ENCODE measurements around the gene PUM2. TPM values are rescaled to one million over a fixed set of nuclear protein-coding genes. Genes with fewer than 3 reads are reported as not detected.
"Not testable (repeated sequence)": the region's sequence is repeated elsewhere in the genome, so short reads cannot be mapped to it uniquely, and the experiment has no call there.

The PUM2 gene
- total RNA-seq, 2 experiments from 2014 or later = 88.4 to 96.8 TPM

DNA sequence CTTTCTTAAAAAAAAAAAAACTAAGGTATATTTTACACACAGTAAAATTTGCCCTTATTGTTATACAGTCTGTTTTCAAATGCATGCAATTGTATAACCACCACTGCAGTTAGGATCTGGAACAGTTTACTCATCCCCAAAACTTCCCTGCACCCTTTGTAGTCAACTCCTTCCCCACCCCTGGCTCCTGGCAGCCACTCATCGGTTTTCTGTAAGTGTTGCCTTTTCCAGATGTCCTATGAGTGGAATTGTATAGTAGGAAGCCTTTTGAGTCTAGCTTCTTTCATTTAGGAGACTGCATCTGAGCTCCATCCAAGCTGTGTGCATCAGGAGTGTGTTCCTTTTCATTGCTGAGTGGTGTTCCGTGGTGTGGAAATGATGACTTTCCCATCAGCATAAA lies 116.0 kb downstream of the PUM2 start:
- intact Hi-C loops (cut with micrococcal nuclease); H3K36me3 Mint-ChIP-seq (ENCODE audit: low read depth); H3K9me3 Mint-ChIP-seq; DNase-seq; H3K4me1 Mint-ChIP-seq (ENCODE audit: low read depth); H3K4me3 Mint-ChIP-seq; H3K27ac Mint-ChIP-seq: not testable (repeated sequence)
- H3K27me3 Mint-ChIP-seq (ENCODE audit: low read depth) = peaks cover 14% of the 10 kb centered on the region
- CTCF ChIA-PET = interaction anchor here (0.7 kb wide), 1 partner anchor 10 kb away, joined by 3 read pairs; no protein-coding TSS in a partner anchor

DNA sequence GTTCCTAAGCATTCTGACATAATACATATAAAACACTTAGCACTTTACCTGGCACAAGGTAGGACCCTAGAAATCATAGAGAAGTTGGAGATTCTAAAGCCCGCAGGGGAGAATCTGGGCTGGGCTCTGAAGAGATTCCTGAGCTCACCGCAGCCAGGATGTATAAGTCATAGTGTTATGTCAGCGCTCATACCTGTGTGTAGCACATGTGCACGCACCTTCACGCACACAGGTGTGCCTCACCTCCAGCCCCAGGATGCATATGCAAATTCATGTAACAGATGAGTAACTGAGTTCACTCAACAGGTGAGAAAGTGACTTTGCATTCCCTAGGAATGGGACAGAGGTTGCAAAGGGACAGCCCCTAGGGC lies 117.8 kb downstream of the PUM2 start:
- no peak overlapping the region for H3K27ac Mint-ChIP-seq
- DNase-seq = no peak
- intact Hi-C loops (cut with micrococcal nuclease) = no loop called here
- H3K9me3 Mint-ChIP-seq = no peaks in the 10 kb centered on the region
- no peaks in the 10 kb centered on the region for H3K4me1 Mint-ChIP-seq (ENCODE audit: low read depth)
- H3K36me3 Mint-ChIP-seq (ENCODE audit: low read depth) = no peaks in the 10 kb centered on the region
- no peak overlapping the region for H3K4me3 Mint-ChIP-seq
- CTCF ChIA-PET = no interaction called here
- peaks cover 18% of the 10 kb centered on the region for H3K27me3 Mint-ChIP-seq (ENCODE audit: low read depth)

DNA sequence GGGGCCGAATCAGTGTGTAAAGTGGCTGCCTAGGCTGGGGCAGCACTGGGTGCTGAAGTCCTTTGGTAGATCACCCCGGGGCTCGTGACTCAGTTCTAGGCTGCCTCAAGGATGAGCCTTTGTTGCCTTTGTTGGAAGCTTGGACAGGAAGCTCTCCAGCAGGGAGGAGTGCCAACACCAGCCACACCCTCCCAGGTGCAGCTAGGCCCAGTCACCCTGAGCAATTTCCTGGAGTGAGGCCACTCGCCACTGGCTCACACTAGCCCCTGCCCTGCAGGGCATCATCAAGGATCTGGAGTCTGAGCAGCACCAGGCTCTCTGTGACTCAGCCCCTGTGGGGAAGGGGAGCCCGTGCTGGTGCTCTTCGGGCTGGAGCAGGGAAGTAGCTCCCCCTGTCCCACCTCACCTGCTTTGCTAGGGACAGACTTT lies 119.0 kb downstream of the PUM2 start:
- Mint-ChIP-seq H3K9me3 (no peaks in the 10 kb centered on the region), H3K27ac (no peak overlapping the region), H3K27me3 (ENCODE audit: low read depth) (peaks cover 23% of the 10 kb centered on the region), H3K36me3 (ENCODE audit: low read depth) (no peaks in the 10 kb centered on the region), H3K4me3 (no peak overlapping the region), H3K4me1 (ENCODE audit: low read depth) (no peaks in the 10 kb centered on the region)
- no peak for DNase-seq
- CTCF ChIA-PET = no interaction called here
- intact Hi-C loops (cut with micrococcal nuclease) = no loop called here

DNA sequence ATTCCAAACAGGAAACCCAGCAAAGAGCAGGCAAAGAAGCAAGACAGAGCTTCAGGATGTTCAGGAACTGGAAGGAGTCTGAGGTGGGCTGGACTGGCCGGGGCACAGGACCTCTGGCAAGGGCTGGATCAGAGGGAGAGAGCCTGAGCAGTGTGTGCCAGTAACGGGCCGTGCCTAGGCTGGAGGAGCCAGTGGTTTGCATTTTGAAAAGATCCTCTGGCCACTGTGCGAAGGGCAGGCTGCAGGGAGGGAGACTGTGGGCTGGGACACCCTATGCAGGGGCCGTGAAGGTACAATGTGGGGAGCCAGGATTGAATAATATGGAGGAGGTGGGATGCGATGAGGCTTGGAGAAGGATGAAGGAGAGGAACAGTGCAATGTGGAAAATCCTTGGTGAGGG lies 119.5 kb downstream of the PUM2 start:
- CTCF ChIA-PET = no interaction called here
- H3K36me3 Mint-ChIP-seq (ENCODE audit: low read depth) = no peaks in the 10 kb centered on the region
- H3K4me3 Mint-ChIP-seq = no peak overlapping the region
- no peaks in the 10 kb centered on the region for H3K9me3 Mint-ChIP-seq
- H3K27ac Mint-ChIP-seq = no peak overlapping the region
- intact Hi-C loops (cut with micrococcal nuclease) = no loop called here
- H3K27me3 Mint-ChIP-seq (ENCODE audit: low read depth) = peaks cover 24% of the 10 kb centered on the region
- no peak for DNase-seq
- no peaks in the 10 kb centered on the region for H3K4me1 Mint-ChIP-seq (ENCODE audit: low read depth)

DNA sequence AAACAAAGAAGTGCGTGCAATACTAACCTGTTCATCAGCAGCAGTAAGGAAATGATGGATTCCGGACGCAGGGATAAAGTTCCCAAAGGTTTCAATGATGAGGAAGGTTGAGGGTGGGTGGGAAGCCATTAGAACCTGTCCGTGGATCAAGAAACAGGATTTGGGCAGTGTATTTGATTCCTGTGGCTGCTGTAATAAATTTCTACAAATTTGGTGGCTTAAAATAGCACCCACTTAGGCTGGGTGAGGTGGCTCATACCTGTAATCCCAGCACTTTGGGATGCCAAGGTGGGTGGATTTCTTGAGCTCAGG lies 120.6 kb downstream of the PUM2 start:
- no peaks in the 10 kb centered on the region for H3K9me3 Mint-ChIP-seq
- CTCF ChIA-PET = interaction anchor here (0.8 kb wide), 1 partner anchor 10 kb away, joined by 3 read pairs; no protein-coding TSS in a partner anchor
- peaks cover 6% of the 10 kb centered on the region for H3K4me1 Mint-ChIP-seq (ENCODE audit: low read depth)
- no peak overlapping the region for H3K4me3 Mint-ChIP-seq
- peaks cover 34% of the 10 kb centered on the region for H3K27me3 Mint-ChIP-seq (ENCODE audit: low read depth)
- intact Hi-C loops (cut with micrococcal nuclease) = no loop called here
- no peak for DNase-seq
- H3K36me3 Mint-ChIP-seq (ENCODE audit: low read depth) = no peaks in the 10 kb centered on the region
- H3K27ac Mint-ChIP-seq = no peak overlapping the region

DNA sequence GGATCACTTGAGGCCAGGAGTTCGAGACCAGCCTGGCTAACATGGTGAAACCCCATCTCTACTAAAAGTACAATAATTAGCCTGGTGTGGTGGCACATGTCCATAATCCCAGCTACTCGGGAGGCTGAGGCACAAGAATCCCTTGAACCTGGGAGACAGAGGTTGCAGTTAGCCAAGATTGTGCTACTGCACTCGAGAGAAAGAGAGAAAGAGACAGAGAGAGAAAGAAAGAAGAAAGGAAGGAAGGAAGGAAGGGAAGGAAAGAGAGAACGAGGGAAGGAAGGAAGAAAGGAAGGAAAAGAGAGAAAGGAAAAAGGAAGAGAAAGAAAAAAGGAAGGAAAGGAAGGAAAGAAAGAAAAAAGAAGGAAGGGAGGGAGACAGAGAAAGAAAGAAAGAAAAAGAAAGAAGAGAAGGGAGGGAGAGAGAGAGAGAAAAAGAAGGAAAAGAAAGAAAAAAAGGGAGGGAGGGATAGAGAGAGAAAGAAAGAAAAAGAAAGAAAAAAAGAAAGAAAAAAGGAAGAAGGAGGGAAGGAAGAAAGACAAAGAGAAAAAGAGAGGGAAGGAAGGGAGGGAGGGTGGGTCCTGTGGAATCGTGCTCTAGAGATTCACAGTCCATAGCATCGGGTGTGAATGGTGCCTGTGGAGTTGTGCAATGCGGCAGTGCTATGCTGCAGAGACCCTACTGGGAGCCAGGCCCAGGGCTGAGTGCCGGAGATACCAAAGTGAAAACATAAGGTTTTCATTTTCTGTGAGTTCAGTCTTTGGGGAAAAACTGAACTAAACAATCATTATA lies 121.1 kb downstream of the PUM2 start:
- CTCF ChIA-PET = no interaction called here
- H3K27ac Mint-ChIP-seq = no peak overlapping the region
- intact Hi-C loops (cut with micrococcal nuclease) = loop anchor here (10.0 kb wide), 1 partner anchor 215 kb away; the partner anchor contains the start of gene MATN3
- no peak for DNase-seq
- H3K4me3 Mint-ChIP-seq = no peak overlapping the region
- peaks cover 6% of the 10 kb centered on the region for H3K4me1 Mint-ChIP-seq (ENCODE audit: low read depth)
- H3K9me3 Mint-ChIP-seq = no peaks in the 10 kb centered on the region
- no peaks in the 10 kb centered on the region for H3K36me3 Mint-ChIP-seq (ENCODE audit: low read depth)
- peaks cover 34% of the 10 kb centered on the region for H3K27me3 Mint-ChIP-seq (ENCODE audit: low read depth)

DNA sequence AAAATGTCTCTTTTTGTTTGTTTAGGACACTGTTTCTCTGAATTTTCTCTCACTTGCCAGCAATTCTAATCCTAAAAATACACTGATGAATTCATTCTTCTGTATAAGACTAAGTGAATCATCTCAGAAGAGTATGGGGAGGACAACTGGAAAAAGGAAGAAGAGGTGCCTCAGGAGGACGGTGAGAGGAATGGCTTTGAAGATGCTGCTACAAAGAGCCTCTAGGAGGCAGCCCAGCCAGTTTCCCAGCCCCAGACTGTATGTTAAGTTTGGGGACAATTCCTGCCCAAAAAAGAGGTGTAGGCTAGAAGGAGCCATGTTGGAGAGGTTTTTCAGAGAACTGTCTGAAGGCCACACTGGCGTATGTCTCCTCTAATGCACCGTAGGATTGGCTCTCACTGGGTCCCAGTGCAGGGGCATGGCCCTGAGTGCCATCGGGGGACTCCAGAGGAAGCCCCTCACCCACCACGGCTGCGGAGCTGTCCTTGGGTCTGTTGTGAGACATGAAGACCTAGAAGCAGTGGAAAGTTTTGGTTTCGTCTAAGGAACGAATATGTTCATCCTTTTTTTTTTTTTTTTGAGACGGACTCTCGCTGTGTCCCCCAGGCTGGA lies 122.6 kb downstream of the PUM2 start:
- H3K4me1 Mint-ChIP-seq (ENCODE audit: low read depth) = peaks cover 6% of the 10 kb centered on the region
- H3K4me3 Mint-ChIP-seq = no peak overlapping the region
- CTCF ChIA-PET = interaction anchor here (0.6 kb wide), 2 partner anchors 14 to 25 kb away, joined by 3 read pairs; no protein-coding TSS in a partner anchor
- no peak for DNase-seq
- H3K27me3 Mint-ChIP-seq (ENCODE audit: low read depth) = peaks cover 34% of the 10 kb centered on the region
- no peaks in the 10 kb centered on the region for H3K9me3 Mint-ChIP-seq
- H3K27ac Mint-ChIP-seq = no peak overlapping the region
- intact Hi-C loops (cut with micrococcal nuclease) = loop anchor here (10.0 kb wide), 1 partner anchor 213 kb away; the partner anchor contains the start of gene MATN3
- H3K36me3 Mint-ChIP-seq (ENCODE audit: low read depth) = no peaks in the 10 kb centered on the region

DNA sequence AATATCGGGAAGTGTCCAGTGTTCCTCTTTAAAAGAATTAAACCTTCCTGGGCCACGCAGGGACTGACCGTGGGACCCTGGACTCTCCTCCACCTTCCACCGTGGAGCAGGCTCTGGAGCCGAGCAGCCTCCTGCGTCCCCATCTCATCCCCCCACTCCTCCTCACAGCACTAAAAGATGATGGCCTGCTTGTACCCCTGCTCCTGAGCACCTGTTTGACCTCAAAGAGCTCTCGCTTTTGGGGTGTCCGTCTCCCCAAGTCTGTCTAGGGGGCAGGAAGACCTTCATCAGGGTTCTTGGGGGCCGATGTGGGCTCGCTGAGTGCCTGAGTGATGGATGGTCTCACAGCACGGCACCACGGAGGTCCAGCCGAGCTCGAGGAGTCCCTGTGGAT lies 124.5 kb downstream of the PUM2 start:
- no peak overlapping the region for H3K4me3 Mint-ChIP-seq
- H3K27me3 Mint-ChIP-seq (ENCODE audit: low read depth) = peaks cover 46% of the 10 kb centered on the region
- no peak overlapping the region for H3K27ac Mint-ChIP-seq
- CTCF ChIA-PET = interaction anchor here (0.7 to 1.6 kb wide), 10 partner anchors 7 to 261 kb away, joined by 3 to 6 read pairs (median 3); no protein-coding TSS in a partner anchor
- no peak for DNase-seq
- H3K9me3 Mint-ChIP-seq = no peaks in the 10 kb centered on the region
- peaks cover 6% of the 10 kb centered on the region for H3K4me1 Mint-ChIP-seq (ENCODE audit: low read depth)
- intact Hi-C loops (cut with micrococcal nuclease) = loop anchor here (10.0 kb wide), 1 partner anchor 211 kb away; the partner anchor contains the start of gene MATN3
- no peaks in the 10 kb centered on the region for H3K36me3 Mint-ChIP-seq (ENCODE audit: low read depth)

DNA sequence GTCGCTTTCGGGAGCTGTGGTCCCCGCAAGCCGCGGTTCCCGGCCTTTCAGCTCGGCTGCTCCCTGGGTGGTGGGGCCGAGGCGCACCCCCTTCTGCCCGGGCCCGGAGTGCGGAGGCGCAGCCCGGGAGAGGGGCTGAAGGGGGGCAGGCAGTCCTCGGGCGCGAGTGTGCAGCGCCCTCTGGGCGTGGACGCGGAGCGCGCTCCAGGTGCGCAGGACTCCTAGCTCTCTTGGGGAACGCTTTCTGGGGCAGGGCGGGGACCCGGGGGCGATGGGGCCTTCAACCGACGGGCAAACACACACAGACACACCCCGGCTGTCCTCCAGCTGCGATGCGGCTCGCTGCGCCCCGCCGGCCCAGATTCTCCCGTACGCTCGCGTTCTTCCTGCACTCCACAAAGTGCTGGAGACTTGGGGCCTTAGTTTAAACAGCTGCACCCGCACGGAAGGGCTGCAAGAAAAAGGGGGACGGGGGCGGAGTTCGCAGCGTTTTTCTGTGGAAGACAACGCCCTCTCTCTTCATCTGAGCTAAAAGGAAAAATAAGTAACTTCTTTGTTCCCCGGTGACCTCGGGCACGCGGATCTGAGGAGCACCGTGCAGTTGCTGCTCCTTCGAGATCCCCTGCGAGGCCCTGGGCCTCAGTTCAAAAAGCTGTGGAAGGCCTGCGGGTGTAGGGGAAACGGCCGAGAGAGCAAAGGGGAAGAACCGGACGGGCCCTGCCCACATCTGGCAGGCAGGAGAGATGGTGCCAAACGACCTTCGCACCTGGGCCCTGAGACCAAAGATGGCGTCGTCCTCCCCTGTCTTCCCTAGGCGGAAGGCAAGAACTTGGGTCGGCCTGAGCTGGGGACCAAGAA lies 125.1 kb downstream of the PUM2 start:
- Mint-ChIP-seq H3K4me3 (peak overlapping the region; percentile 55), H3K9me3 (no peaks in the 10 kb centered on the region), H3K36me3 (ENCODE audit: low read depth) (no peaks in the 10 kb centered on the region), H3K27ac (no peak overlapping the region), H3K4me1 (ENCODE audit: low read depth) (peaks cover 6% of the 10 kb centered on the region), H3K27me3 (ENCODE audit: low read depth) (peaks cover 41% of the 10 kb centered on the region)
- intact Hi-C loops (cut with micrococcal nuclease) = loop anchor here (1.0 to 10.0 kb wide), 4 partner anchors 90 to 269 kb away; partner anchors contain the start of gene MATN3
- CTCF ChIA-PET = interaction anchor here (0.6 to 1.6 kb wide), 15 partner anchors 8 to 260 kb away, joined by 3 to 7 read pairs (median 3); no protein-coding TSS in a partner anchor
- peak; percentile 44 for DNase-seq

DNA sequence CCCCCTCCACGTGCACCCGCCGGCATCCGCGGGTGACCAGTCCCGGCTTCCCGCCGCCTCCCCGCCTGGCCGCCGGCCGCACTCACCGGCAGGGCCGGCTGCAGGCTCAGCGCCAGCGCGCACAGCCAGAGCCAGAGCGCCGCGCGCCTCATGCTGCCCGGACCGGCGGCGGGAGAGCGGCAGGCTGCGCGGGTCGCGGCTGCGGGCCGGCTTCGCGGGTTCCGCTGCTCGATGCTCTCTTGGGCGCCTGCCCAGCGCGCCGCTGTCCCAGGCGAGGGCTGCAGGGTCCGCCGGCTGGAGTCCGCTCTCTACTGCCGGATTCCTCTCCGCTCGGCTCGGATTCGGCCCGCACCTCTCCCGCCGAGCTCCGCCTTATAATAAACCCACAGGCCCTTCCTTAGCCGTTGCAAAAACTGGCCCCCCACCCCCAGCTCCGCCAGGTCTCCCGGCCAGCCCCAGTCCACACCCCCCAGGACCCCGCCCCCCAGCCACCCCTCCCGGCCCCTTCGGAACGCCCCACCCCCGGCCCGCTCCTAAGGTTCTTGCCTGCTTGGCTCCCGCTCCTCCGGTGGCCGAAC lies 125.8 kb downstream of the PUM2 start, which contains the start of gene SDC1:
Gene SDC1, minus strand, starts transcription at position 415 of the 578 bp plus-strand sequence. Its CDS starts 263 bp downstream, at position 152.
- intact Hi-C loops (cut with micrococcal nuclease) = loop anchor here (1.0 to 10.0 kb wide), 4 partner anchors 90 to 269 kb away; partner anchors contain the start of gene MATN3
- no peak for DNase-seq
- Mint-ChIP-seq H3K36me3 (ENCODE audit: low read depth) (no peaks in the 10 kb centered on the region), H3K9me3 (no peaks in the 10 kb centered on the region), H3K27ac (no peak within 1 kb of the TSS), H3K4me1 (ENCODE audit: low read depth) (peaks cover 6% of the 10 kb centered on the region), H3K4me3 (peak within 1 kb of the TSS; percentile 55), H3K27me3 (ENCODE audit: low read depth) (peaks cover 44% of the 10 kb centered on the region)
- CTCF ChIA-PET = interaction anchor here (0.7 to 1.6 kb wide), 6 partner anchors 10 to 119 kb away, joined by 3 to 7 read pairs (median 4); no protein-coding TSS in a partner anchor

DNA sequence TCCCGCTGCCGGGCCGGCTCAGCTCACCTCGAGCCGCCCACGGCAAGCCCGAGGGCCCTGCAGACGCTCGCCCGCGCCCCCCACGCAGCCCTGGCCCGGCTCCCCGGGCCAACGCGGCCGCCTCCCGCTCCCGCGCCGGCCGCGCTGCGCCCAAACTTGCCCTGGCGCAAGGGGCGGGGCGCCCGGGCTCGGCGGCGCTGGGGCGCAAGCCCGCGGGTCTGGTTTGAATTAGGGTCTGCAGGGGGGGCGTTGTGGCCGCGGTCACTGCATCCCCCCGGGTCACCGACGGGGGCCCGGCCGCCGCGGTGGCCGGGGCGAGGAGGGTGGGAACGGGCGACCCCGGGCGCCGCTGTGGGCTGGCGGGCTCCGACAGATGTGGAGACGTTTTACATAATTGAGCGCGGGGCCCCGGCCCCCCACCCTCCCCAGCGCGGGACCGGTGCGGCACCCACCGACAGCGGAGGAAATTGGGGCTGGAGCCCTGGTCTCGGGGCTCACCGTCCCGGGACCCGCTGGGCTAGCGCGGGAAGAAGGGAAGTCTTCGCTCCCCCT lies 126.4 kb downstream of the PUM2 start:
- intact Hi-C loops (cut with micrococcal nuclease) = loop anchor here (2.0 to 10.0 kb wide), 2 partner anchors 121 to 209 kb away; partner anchors contain the start of gene MATN3
- peaks cover 44% of the 10 kb centered on the region for H3K27me3 Mint-ChIP-seq (ENCODE audit: low read depth)

More for the DNA sequence above, 126.4 kb downstream of the PUM2 start:
- H3K4me3 Mint-ChIP-seq = no peak overlapping the region
- CTCF ChIA-PET = interaction anchor here (0.6 to 1.5 kb wide), 3 partner anchors 17 to 209 kb away, joined by 3 read pairs; no protein-coding TSS in a partner anchor
- H3K36me3 Mint-ChIP-seq (ENCODE audit: low read depth) = no peaks in the 10 kb centered on the region
- H3K4me1 Mint-ChIP-seq (ENCODE audit: low read depth) = peaks cover 6% of the 10 kb centered on the region
- no peak for DNase-seq
- no peaks in the 10 kb centered on the region for H3K9me3 Mint-ChIP-seq
- H3K27ac Mint-ChIP-seq = no peak overlapping the region
